Stimulated activated CD8-positive, alpha-beta memory T cell treated with anti-CD3 and anti-CD28 coated beads, Interleukin-7, amount 100 ng/mL, for 1 hour (primary cell): ENCODE measurements around the gene SSNA1.
A peak's percentile ranks its signal among the peaks of the same experiment; 100 is the strongest.
"Not testable (repeated sequence)": the region's sequence is repeated elsewhere in the genome, so short reads cannot be mapped to it uniquely, and the experiment has no call there.

Experiments used
- DNase-seq, 2 donors: peaks; one replicate each; pipeline ENCODE4 v3.0.0-alpha.2; 2020; ENCODE audit warnings: low read depth in 2 of 2

SSNA1 gene

GRCh38 chr9:137231372-137232039 is 43.0 kb downstream of the SSNA1 start:
- DNase-seq = no peak

- DNase-seq = no peak
Observed at GRCh38 chr9:137232101-137232500, 43.6 kb downstream of the SSNA1 start.

DNA sequence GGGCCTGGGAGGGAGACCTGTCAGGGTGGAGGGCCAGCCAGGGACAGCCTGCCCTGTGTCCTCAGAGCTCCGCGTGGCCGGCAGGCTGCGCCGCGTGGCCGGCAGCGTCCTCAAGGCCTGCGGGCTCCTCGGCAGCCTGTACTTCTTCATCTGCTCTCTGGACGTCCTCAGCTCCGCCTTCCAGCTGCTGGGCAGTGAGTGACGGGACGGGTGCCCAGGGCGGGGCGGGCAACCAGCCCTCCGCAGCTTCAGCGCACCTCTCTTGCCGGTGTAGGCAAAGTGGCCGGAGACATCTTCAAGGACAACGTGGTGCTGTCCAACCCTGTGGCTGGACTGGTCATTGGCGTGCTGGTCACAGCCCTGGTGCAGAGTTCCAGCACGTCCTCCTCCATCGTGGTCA is 44.0 kb downstream of the SSNA1 start:
- no peak for DNase-seq

GRCh38 chr9:137233143-137233980 is 44.9 kb downstream of the SSNA1 start:
- DNase-seq = no peak

GRCh38 chr9:137234055-137234697 is 45.7 kb downstream of the SSNA1 start:
- DNase-seq = no peak

DNA sequence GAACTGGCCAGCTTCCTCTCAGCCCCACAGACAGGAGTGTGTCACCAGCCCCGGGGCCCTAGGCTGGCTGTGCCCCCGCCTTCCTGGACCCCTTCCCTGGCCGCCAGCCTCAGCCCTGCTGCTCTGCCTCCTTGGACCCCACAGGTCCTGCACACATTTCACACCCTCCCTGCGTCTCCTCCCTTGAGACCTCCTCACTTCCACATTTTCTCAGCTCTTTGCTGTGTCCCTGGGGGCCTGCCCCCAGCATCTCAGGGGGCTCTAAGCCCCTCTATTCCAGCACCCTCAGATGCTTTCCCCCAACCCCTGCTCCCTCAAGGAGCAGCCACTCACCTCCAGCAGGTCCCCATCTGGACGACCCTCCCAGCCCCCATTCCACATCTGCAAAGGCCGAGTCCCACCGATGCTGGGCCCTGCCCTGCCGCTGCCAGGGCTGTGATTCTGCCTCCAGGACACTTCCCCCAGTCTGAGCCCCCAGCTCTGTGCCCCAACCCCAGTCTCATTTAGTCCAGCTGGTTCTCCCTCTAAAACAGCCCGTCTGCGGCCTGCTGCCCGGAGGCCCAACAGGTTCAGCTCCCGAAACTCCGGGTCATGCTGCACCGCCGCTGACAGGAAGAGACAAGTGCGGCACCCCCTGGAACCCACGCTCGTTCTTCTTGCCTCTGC is 46.4 kb downstream of the SSNA1 start:
- no peak for DNase-seq

DNA sequence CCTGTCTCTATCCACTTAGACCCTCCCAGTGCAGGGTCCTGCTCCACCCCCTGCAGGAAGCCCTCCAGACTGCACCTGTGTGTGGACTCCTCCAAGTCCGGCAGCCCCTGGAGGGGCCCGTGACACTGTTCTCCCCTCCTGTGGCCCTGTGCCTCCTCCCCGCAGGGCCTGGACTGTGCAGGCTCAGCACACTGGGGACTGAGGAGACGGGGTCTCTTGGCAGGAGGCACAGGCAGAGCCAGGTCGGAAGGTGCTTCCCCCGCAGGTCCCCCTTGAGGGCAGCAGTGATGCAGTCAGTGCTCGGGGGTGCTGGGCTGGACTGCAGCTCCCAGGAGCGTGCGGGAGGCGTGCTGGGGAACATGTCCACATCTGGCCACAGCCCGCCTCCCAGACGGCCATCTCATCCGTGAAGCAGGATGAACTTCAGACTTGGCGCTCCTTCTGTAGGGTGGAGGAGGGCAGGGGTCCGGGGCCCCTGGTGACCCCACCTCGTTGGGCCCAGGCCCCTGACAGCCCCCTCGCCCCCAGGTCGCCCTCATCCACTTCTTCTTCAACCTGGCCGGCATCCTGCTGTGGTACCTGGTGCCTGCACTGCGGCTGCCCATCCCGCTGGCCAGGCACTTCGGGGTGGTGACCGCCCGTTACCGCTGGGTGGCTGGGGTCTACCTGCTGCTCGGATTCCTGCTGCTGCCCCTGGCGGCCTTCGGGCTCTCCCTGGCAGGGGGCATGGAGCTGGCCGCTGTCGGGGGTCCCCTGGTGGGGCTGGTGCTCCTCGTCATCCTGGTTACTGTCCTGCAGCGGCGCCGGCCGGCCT is 47.2 kb downstream of the SSNA1 start:
- DNase-seq = no peak

DNA sequence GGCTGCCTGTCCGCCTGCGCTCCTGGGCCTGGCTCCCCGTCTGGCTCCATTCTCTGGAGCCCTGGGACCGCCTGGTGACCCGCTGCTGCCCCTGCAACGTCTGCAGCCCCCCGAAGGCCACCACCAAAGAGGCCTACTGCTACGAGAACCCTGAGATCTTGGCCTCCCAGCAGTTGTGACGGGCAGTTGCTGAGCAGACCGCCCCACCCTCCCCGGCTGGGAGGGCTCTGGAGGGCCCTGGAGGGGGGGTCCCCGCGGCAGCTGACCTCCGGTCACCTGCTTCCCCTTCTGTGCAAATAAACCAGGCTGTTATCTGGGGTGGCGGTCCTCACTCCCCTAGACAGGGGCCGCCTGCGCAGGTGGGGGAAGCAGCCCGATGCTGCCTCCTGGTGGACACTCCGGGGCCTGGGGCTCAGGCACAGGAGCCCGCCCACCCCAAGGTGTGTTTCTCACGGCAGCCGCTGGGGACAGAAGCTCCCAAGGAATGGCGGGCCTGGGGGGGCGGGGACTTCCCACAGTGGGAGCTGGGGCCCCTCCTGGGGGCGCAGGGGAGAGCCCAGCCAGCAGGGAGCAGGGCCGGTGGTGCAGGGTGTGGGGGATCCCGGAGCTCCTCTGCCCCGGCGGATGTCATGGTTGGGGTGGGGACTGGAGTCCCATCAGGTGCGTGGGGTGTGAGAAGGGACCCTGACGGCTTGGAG is 47.9 kb downstream of the SSNA1 start:
- DNase-seq = peak; percentile 76 to 87

DNA sequence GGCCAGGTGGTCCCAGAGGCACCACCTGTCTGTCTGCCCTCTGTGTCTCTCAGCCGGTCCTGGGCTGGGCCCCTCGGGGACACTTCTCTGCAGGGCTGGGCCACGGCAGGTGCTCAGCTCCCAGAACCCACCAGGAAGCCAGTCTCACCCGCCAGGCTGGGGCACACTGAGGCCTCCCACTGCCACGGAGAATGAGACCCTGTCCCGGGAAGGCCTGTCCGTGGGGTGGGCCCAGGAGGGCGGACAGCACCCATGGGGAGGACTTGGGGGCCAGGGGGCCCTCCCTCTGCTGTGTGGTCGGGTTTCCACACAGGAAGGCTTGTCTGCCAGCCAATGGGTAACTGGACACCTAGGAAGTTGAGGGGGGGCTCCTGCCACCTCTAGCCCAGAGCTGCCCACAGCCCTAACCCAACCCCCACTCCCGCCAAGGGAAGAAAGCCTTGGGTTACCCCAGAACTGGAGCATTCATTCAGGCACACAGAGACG is 48.5 kb downstream of the SSNA1 start:
- DNase-seq = no peak

DNA sequence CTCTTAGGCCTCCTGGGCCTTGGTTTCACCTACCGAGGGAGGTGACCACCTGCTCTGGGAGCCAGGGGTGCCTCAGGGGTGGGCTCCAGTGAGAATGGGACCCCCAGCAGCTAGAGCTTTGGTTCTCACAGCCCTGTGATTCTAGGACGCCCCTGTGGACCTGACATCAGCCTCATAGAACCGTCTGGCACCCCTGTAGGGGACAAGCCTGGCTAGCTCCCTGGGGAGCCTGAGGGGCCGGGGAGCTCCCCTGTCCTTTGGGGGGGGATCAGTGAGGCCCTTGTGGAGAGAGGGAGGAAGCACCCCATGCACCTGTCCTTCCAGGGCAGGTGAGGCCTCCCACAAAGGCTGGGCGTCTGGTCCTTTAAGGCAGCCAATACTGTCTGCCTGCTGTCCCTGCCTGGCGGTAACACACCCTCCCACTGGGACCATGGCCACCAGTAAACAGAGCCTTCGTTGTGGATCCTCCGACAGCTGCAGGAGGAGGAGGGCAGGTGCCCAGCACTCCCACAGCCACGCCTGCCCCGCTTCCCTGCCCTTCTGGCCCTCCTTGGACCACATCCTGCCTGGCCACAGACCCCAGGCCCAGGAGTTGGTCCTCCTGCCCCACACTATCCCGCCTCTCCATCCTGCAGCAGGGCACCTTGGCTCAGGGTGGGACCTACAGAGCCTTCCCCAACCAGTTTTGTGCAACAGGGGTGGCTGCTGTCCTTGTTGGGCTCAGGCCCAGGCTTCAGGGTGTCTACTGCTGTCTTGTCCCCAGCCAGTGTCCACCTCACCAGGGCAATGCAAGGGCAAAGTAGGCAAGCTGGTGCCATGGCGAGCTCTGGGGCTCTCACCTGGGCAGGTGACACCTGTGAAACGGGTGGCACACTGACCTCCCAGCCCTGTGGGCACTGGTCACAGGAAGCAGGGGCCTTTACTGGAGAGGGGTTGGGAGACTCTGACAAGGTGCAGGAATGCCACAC is 49.6 kb downstream of the SSNA1 start:
- no peak for DNase-seq

GRCh38 chr9:137239541-137240200 is 51.2 kb downstream of the SSNA1 start:
- not testable (repeated sequence) for DNase-seq
